T47D (cell line): ENCODE measurements around the gene ZNF415.
A peak's percentile ranks its signal among the peaks of the same experiment; 100 is the strongest.

Experiments
- DNase-seq, 2 experiments: peaks; one replicate each; pipeline versions ENCODE4 v3.0.0 to v3.0.0-alpha.2; 2011 to 2012; ENCODE audit warnings: low read depth in 1 of 2, low spot score in 1 of 2
- JUND ChIP-seq: IDR thresholded peaks from 2 replicates; pipeline ENCODE4 v1.6.1; 2012; ENCODE audit warnings: low read depth
- in situ Hi-C: cut with HindIII; loops from 2 replicates; pipeline ENCODE4 v1.10.0; 2016; ENCODE audit warnings: low sequenced_read_pairs, low pct_unique_long_range_greater_than_20kb

Gene ZNF415

GRCh38 chr19:53094754-53095575, 37.7 kb downstream of the ZNF415 start:
- DNase-seq = no peak
- TF ChIP-seq JUND = no peak
- in situ Hi-C loops = no loop called here

- in situ Hi-C loops = no loop called here
- no peak for TF ChIP-seq JUND
- no peak for DNase-seq
Observed at GRCh38 chr19:53092723-53093122, 40.0 kb downstream of the ZNF415 start.

GRCh38 chr19:53091413-53092254, 41.1 kb downstream of the ZNF415 start:
- in situ Hi-C loops = no loop called here
- DNase-seq = no peak

GRCh38 chr19:53088091-53088490, 44.6 kb downstream of the ZNF415 start:
- no peak for DNase-seq
- TF ChIP-seq JUND = no peak
- in situ Hi-C loops = no loop called here

More at GRCh38 chr19:53091413-53092254, 41.1 kb downstream of the ZNF415 start:
- TF ChIP-seq JUND = no peak

GRCh38 chr19:53086949-53087348, 45.8 kb downstream of the ZNF415 start:
- in situ Hi-C loops = no loop called here
- TF ChIP-seq JUND = no peak
- DNase-seq = no peak

GRCh38 chr19:53085496-53085895, 47.2 kb downstream of the ZNF415 start:
- no peak for DNase-seq
- TF ChIP-seq JUND = no peak
- in situ Hi-C loops = no loop called here

- in situ Hi-C loops = no loop called here
- no peak for DNase-seq
- no peak for TF ChIP-seq JUND
Observed at GRCh38 chr19:53082929-53083328, 49.8 kb downstream of the ZNF415 start.

GRCh38 chr19:53079313-53079924, 53.3 kb downstream of the ZNF415 start:
- in situ Hi-C loops = no loop called here
- TF ChIP-seq JUND = no peak
- no peak for DNase-seq

GRCh38 chr19:53078668-53079067, 54.0 kb downstream of the ZNF415 start:
- in situ Hi-C loops = no loop called here
- no peak for TF ChIP-seq JUND
- DNase-seq = no peak

- in situ Hi-C loops = no loop called here
- DNase-seq = peak; percentile 26 to 63
- no peak for TF ChIP-seq JUND
Observed at GRCh38 chr19:53076984-53077383, 55.7 kb downstream of the ZNF415 start.

GRCh38 chr19:53068834-53069233, 63.9 kb downstream of the ZNF415 start:
- in situ Hi-C loops = no loop called here
- no peak for DNase-seq
- no peak for TF ChIP-seq JUND

GRCh38 chr19:53068199-53068598, 64.5 kb downstream of the ZNF415 start:
- in situ Hi-C loops = no loop called here
- no peak for DNase-seq
- no peak for TF ChIP-seq JUND
